K562 (cell line): ENCODE measurements around the gene NKX6-2.

Experiments used
- CBX5 ChIP-seq: IDR thresholded peaks from 2 replicates; pipeline ENCODE4 v1.6.1; 2014; ENCODE audit warnings: low read depth, borderline replicate concordance
- CTBP1 ChIP-seq: fragments of 450-650 bp; IDR thresholded peaks from 2 replicates; pipeline ENCODE4 v1.6.1; 2016; ENCODE audit warnings: borderline replicate concordance
- EP300 ChIP-seq: IDR thresholded peaks from 2 replicates; pipeline ENCODE4 v1.6.1; 2012; ENCODE audit warnings: low read length, improper control_type of control experiment

GRCh38 chr10:132813560-132814468 lies 27.9 kb upstream of the NKX6-2 start:
- TF ChIP-seq CBX5, result no peak
- TF ChIP-seq EP300, result no peak
- TF ChIP-seq CTBP1, result no peak
